ENCODE results near the gene RTN3.
"Not testable (repeated sequence)": the region's sequence is repeated elsewhere in the genome, so short reads cannot be mapped to it uniquely, and the experiment has no call there.

Gene RTN3

GRCh38 chr11:63769714-63770455 lies 88.6 kb downstream of the RTN3 start:
- no peaks in the 10 kb centered on the region for H3K9me3 ChIP-seq (ENCODE audit: insufficient read depth, low read length)
- no peaks in the 10 kb centered on the region for H3F3A ChIP-seq (ENCODE audit: insufficient read depth)
- no peak for TF ChIP-seq EZH2phosphoT487 (conservative IDR thresholded peaks at IDR 0.05; ENCODE audit: low read length)
- TF ChIP-seq CTCF (IDR thresholded peaks at IDR 0.05; ENCODE audit: insufficient read depth, low read length, poor library complexity, severe bottlenecking) = no peak
- H3K36me3 ChIP-seq (ENCODE audit: low read length) = no peaks in the 10 kb centered on the region
- no peaks in the 10 kb centered on the region for H3K27me3 ChIP-seq (ENCODE audit: low read length)
- no peak overlapping the region for H3K4me3 ChIP-seq (ENCODE audit: insufficient read depth, low read length, poor library complexity, severe bottlenecking)
- H3K9me2 ChIP-seq (replicated peaks; ENCODE audit: insufficient read depth, low read length) = no peaks in the 10 kb centered on the region
- H3K9ac ChIP-seq (ENCODE audit: low read length) = peak overlapping the region; percentile 72; the same call in 1 of the 2 replicates
- no peak overlapping the region for H2AFZ ChIP-seq (ENCODE audit: low read depth, low read length, severe bottlenecking)
- 0 out of 2 replicates have a peak, but pooled peaks cover 15% of the 10 kb centered on the region for H3K79me2 ChIP-seq (ENCODE audit: insufficient read depth, low read length)
- H3K27ac ChIP-seq (ENCODE audit: low read depth, low read length) = no peak overlapping the region
- H4K20me1 ChIP-seq (ENCODE audit: low read depth, low read length) = no peaks in the 10 kb centered on the region
- H3K4me2 ChIP-seq (ENCODE audit: low read depth, low read length, poor library complexity, severe bottlenecking) = peak overlapping the region; percentile 67

GRCh38 chr11:63770763-63771162 lies 89.5 kb downstream of the RTN3 start:
- Histone ChIP-seq H3K9me2 (replicated peaks; ENCODE audit: insufficient read depth, low read length) (no peaks in the 10 kb centered on the region), H3K79me2 (ENCODE audit: insufficient read depth, low read length) (0 out of 2 replicates have a peak, but pooled peaks cover 15% of the 10 kb centered on the region), H3K4me2 (ENCODE audit: low read depth, low read length, poor library complexity, severe bottlenecking) (no peak overlapping the region), H4K20me1 (ENCODE audit: low read depth, low read length) (no peaks in the 10 kb centered on the region), H2AFZ (ENCODE audit: low read depth, low read length, severe bottlenecking) (no peak overlapping the region), H3K9ac (ENCODE audit: low read length) (no peak overlapping the region), H3K9me3 (ENCODE audit: insufficient read depth, low read length) (no peaks in the 10 kb centered on the region), H3K4me3 (ENCODE audit: insufficient read depth, low read length, poor library complexity, severe bottlenecking) (no peak overlapping the region), H3K27me3 (ENCODE audit: low read length) (no peaks in the 10 kb centered on the region), H3K36me3 (ENCODE audit: low read length) (no peaks in the 10 kb centered on the region), H3F3A (ENCODE audit: insufficient read depth) (no peaks in the 10 kb centered on the region), H3K27ac (ENCODE audit: low read depth, low read length) (no peak overlapping the region)
- TF ChIP-seq EZH2phosphoT487 (conservative IDR thresholded peaks at IDR 0.05; ENCODE audit: low read length) (no peak), CTCF (IDR thresholded peaks at IDR 0.05; ENCODE audit: insufficient read depth, low read length, poor library complexity, severe bottlenecking) (no peak)

GRCh38 chr11:63771741-63772318 lies 90.5 kb downstream of the RTN3 start:
- H3K4me2 ChIP-seq (ENCODE audit: low read depth, low read length, poor library complexity, severe bottlenecking); H3K27me3 ChIP-seq (ENCODE audit: low read length); H3K4me3 ChIP-seq (ENCODE audit: insufficient read depth, low read length, poor library complexity, severe bottlenecking); H3K27ac ChIP-seq (ENCODE audit: low read depth, low read length); H4K20me1 ChIP-seq (ENCODE audit: low read depth, low read length); H3K36me3 ChIP-seq (ENCODE audit: low read length); H3K9me3 ChIP-seq (ENCODE audit: insufficient read depth, low read length); H3F3A ChIP-seq (ENCODE audit: insufficient read depth); H3K9me2 ChIP-seq (replicated peaks; ENCODE audit: insufficient read depth, low read length); H3K79me2 ChIP-seq (ENCODE audit: insufficient read depth, low read length); H3K9ac ChIP-seq (ENCODE audit: low read length); H2AFZ ChIP-seq (ENCODE audit: low read depth, low read length, severe bottlenecking): not testable (repeated sequence)

- TF ChIP-seq CTCF (IDR thresholded peaks at IDR 0.05; ENCODE audit: insufficient read depth, low read length, poor library complexity, severe bottlenecking) (no peak), EZH2phosphoT487 (conservative IDR thresholded peaks at IDR 0.05; ENCODE audit: low read length) (no peak)
- no peaks in the 10 kb centered on the region for H3F3A ChIP-seq (ENCODE audit: insufficient read depth)
- H2AFZ ChIP-seq (ENCODE audit: low read depth, low read length, severe bottlenecking) = no peak overlapping the region
- no peaks in the 10 kb centered on the region for H3K9me2 ChIP-seq (replicated peaks; ENCODE audit: insufficient read depth, low read length)
- H3K9ac ChIP-seq (ENCODE audit: low read length) = no peak overlapping the region
- H3K9me3 ChIP-seq (ENCODE audit: insufficient read depth, low read length) = no peaks in the 10 kb centered on the region
- no peak overlapping the region for H3K4me3 ChIP-seq (ENCODE audit: insufficient read depth, low read length, poor library complexity, severe bottlenecking)
- H3K36me3 ChIP-seq (ENCODE audit: low read length) = no peaks in the 10 kb centered on the region
- no peak overlapping the region for H3K4me2 ChIP-seq (ENCODE audit: low read depth, low read length, poor library complexity, severe bottlenecking)
- H3K79me2 ChIP-seq (ENCODE audit: insufficient read depth, low read length) = no peaks in the 10 kb centered on the region
- no peak overlapping the region for H3K27ac ChIP-seq (ENCODE audit: low read depth, low read length)
- no peaks in the 10 kb centered on the region for H4K20me1 ChIP-seq (ENCODE audit: low read depth, low read length)
- H3K27me3 ChIP-seq (ENCODE audit: low read length) = no peaks in the 10 kb centered on the region
Measured at GRCh38 chr11:63775191-63775590, 93.9 kb downstream of the RTN3 start.

All from SU-DHL-6 (cell line).